Testis (tissue), 2 donors: ENCODE results near the gene TRPM2.

Experiments used
- POLR2A ChIP-seq: fragments of 450-650 bp; IDR thresholded peaks from one replicate; pipeline ENCODE4 v1.6.1; 2017; ENCODE audit warnings: antibody characterized with exemption, mild to moderate bottlenecking, moderate library complexity
- TF ChIP-seq, protein P1 (sequence below), 3 experiments: fragments of 450-650 bp in 2 of 3; fragments of 200-600 bp in 1 of 3; sonication (generic) in 1 of 3; IDR thresholded peaks; one replicate each; pipeline ENCODE4 v1.5.1; 2016 to 2019; ENCODE audit warnings: antibody characterized with exemption in 3 of 3, mild to moderate bottlenecking in 2 of 3, moderate library complexity in 1 of 3

DNA sequence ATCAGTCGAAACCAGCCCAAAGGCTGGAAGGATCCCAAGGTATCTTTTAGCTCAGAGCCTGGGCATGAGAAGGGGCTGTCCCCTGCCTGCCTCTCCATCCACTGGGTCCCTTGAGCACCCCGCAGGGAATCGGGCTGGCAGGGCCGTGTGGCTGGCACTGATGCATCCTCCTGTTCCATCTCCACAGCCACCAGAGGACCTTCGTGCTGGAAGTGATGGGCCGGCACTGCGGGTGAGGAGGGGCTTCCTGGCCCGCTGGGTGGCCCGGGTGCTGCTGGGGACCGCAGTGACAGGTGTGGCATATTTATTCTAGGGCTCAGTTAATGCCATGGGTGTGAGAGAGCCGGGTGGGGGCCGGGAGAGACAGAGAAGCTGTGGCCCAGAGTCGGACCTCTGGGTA, 40.0 kb upstream of the TRPM2 start:
- TF ChIP-seq, protein P1, sequence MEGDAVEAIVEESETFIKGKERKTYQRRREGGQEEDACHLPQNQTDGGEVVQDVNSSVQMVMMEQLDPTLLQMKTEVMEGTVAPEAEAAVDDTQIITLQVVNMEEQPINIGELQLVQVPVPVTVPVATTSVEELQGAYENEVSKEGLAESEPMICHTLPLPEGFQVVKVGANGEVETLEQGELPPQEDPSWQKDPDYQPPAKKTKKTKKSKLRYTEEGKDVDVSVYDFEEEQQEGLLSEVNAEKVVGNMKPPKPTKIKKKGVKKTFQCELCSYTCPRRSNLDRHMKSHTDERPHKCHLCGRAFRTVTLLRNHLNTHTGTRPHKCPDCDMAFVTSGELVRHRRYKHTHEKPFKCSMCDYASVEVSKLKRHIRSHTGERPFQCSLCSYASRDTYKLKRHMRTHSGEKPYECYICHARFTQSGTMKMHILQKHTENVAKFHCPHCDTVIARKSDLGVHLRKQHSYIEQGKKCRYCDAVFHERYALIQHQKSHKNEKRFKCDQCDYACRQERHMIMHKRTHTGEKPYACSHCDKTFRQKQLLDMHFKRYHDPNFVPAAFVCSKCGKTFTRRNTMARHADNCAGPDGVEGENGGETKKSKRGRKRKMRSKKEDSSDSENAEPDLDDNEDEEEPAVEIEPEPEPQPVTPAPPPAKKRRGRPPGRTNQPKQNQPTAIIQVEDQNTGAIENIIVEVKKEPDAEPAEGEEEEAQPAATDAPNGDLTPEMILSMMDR (IDR thresholded peaks at IDR 0.05) = no peak
- TF ChIP-seq POLR2A = no peak
